HFFc6 (cell line): ENCODE results near the gene RPRD1B. TPM values are rescaled to one million over a fixed set of nuclear protein-coding genes. Genes with fewer than 3 reads are reported as not detected.
A peak's percentile ranks its signal among the peaks of the same experiment; 100 is the strongest.

Experiments
- DNase-seq: peaks from one replicate; pipeline ENCODE4 v3.0.0-alpha.2; 2018
- H3K27ac Mint-ChIP-seq: 2 replicates; pipeline ENCODE4 v1.8.0; 2020; ENCODE audit warnings: mild to moderate bottlenecking, mixed read lengths
- H3K27me3 Mint-ChIP-seq: 2 replicates; pipeline ENCODE4 v1.8.0; 2021; ENCODE audit warnings: mild to moderate bottlenecking, moderate library complexity, mixed read lengths; ENCODE audit not compliant: insufficient read depth
- H3K36me3 Mint-ChIP-seq: 2 replicates; pipeline ENCODE4 v1.8.0; 2021; ENCODE audit warnings: low read depth, mixed read lengths
- H3K4me1 Mint-ChIP-seq: 2 replicates; pipeline ENCODE4 v1.8.0; 2020; ENCODE audit warnings: low read depth, mixed read lengths
- H3K4me3 Mint-ChIP-seq: 2 replicates; pipeline ENCODE4 v1.8.0; 2020; ENCODE audit warnings: mild to moderate bottlenecking, moderate library complexity, mixed read lengths
- H3K9me3 Mint-ChIP-seq: 2 replicates; pipeline ENCODE4 v1.8.0; 2020; ENCODE audit warnings: mild to moderate bottlenecking, mixed read lengths
- total RNA-seq, 6 experiments: library from RNA; stranded (reverse); fragmentation: NEBNext Ultra II Directional; extraction: Animal tissue kit (Norgen Biotek cat#: 25700); gene quantifications; 2 replicates in 1 of 6; 3 replicates in 5 of 6; pipeline ENCODE4 v1.2.3, GENCODE V29; 2021
- TF ChIP-seq, protein P1 (sequence below): fragments of 200-600 bp; sonication (generic); IDR thresholded peaks from 2 replicates; pipeline ENCODE4 v1.5.0; 2021; ENCODE audit warnings: antibody characterized with exemption, mild to moderate bottlenecking

The RPRD1B gene
- total RNA-seq, 6 experiments from 2014 or later = 15.9 to 20.2 (median 19.2) TPM

DNA sequence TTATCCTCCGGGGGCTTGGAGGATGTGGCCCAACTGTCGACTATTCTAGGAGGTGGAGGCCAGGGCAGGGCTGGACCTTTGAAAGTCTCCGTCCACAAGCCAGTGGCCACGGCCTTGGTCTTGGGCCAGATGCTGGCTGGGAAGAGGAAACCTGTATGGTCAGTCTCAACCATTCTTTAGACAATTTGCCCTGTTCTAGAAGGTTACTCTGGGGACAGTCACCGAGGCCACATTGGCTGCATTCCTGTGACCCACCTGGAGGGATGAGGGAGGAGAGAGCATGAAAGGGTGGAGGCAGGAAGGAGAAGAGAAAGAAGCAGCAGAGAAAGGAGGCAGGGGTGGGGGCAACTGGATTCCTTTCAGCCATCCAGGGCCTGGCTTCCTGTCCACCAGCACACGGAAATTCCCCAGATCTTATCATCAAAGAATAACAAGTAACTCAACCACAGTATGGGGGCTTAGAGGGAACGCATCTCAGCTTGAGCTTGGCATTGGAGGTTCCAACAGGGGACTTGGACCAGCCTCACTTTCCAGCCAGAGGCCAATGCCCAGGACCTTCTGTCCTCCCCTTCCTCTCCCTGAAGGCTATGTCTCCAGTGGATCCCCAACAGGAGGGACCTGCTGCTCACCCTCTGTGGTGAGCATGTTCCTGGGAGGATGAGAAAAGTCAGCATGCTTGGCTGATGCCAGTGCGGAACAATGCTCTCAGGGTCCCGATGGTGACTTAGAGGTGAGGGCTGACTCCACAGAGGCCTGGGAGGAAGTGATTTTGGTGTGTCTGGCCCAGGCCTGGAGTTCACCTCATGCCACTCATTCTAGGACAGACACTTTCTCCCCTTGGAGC, 101.1 kb downstream of the RPRD1B start:
- peak overlapping the region; percentile 82 for H3K27ac Mint-ChIP-seq
- TF ChIP-seq, protein P1, sequence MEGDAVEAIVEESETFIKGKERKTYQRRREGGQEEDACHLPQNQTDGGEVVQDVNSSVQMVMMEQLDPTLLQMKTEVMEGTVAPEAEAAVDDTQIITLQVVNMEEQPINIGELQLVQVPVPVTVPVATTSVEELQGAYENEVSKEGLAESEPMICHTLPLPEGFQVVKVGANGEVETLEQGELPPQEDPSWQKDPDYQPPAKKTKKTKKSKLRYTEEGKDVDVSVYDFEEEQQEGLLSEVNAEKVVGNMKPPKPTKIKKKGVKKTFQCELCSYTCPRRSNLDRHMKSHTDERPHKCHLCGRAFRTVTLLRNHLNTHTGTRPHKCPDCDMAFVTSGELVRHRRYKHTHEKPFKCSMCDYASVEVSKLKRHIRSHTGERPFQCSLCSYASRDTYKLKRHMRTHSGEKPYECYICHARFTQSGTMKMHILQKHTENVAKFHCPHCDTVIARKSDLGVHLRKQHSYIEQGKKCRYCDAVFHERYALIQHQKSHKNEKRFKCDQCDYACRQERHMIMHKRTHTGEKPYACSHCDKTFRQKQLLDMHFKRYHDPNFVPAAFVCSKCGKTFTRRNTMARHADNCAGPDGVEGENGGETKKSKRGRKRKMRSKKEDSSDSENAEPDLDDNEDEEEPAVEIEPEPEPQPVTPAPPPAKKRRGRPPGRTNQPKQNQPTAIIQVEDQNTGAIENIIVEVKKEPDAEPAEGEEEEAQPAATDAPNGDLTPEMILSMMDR = no peak
- H3K9me3 Mint-ChIP-seq = no peaks in the 10 kb centered on the region
- peaks cover 2% of the 10 kb centered on the region for H3K27me3 Mint-ChIP-seq
- peaks cover 33% of the 10 kb centered on the region for H3K36me3 Mint-ChIP-seq
- peak overlapping the region; percentile 43 for H3K4me3 Mint-ChIP-seq
- DNase-seq = peak; percentile 48
- H3K4me1 Mint-ChIP-seq = peaks cover 42% of the 10 kb centered on the region

DNA sequence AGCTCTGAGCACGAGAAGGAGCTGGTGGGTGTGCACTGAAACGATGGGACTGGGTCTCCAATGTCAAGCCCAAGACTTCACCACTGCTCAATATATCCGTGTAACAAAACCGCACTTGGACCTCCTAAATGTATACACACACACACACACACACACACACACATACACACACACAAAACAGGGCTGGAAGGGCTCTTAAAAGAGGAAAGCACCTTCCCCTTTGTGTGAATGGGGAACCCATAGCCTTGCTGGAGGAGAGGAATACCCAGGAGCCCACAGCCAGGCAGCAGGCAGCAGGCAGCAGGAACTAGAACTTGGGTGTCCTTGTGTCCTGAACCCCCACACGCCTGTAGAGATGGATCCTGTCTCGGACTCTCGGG, 101.7 kb downstream of the RPRD1B start:
- Mint-ChIP-seq H3K36me3 (peaks cover 39% of the 10 kb centered on the region), H3K4me3 (no peak overlapping the region), H3K4me1 (peaks cover 47% of the 10 kb centered on the region), H3K9me3 (no peaks in the 10 kb centered on the region), H3K27me3 (peaks cover 2% of the 10 kb centered on the region), H3K27ac (peak overlapping the region; percentile 82)
- TF ChIP-seq, protein P1 = no peak
- no peak for DNase-seq

DNA sequence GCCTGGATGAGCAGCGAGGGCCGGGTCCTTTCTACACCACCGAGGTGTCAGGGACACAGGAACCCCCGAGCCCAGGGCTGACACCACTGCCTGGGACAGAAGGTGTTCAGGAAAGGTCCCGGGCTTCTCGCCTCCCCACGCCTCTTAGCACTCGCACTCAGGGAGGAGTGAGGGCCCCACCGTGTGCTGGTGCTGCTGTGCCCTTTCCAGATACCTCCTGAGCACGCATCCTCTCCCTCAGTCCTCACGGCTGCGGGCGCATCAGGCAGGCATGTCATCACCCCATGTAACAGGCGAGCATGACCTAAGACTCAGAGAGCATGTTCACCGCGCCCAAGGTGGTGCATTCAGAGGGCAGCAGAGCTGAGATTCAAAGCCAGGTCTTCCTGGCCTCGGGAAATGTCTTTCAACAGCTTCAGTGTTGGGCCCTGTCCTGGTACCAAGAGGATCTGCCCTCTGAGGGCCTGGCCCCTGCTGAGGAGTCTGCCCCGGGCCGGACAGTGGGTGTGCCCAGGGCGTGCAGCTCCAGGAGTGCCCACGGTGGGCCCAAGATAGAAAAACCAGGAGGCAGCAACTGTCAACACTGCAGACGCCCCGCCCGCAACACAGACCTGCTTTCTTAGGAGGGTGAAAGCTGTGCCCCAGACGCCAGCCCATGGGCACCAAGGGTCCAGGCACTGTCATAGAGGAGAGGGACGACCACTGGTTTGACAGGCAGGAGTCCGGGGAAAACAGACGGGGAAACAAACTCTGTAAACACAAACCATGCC, 102.3 kb downstream of the RPRD1B start:
- Mint-ChIP-seq H3K4me3 (no peak overlapping the region), H3K27me3 (peaks cover 2% of the 10 kb centered on the region), H3K36me3 (peaks cover 40% of the 10 kb centered on the region), H3K27ac (peak overlapping the region; percentile 82), H3K4me1 (peaks cover 52% of the 10 kb centered on the region), H3K9me3 (no peaks in the 10 kb centered on the region)
- TF ChIP-seq, protein P1 = no peak
- DNase-seq = no peak

GRCh38 chr20:38136421-38137245, 103.1 kb downstream of the RPRD1B start:
- H3K36me3 Mint-ChIP-seq = peaks cover 40% of the 10 kb centered on the region
- H3K4me1 Mint-ChIP-seq = peaks cover 49% of the 10 kb centered on the region
- H3K27me3 Mint-ChIP-seq = no peaks in the 10 kb centered on the region; the same call in none of the 2 replicates
- no peak for DNase-seq
- H3K4me3 Mint-ChIP-seq = no peak overlapping the region
- H3K9me3 Mint-ChIP-seq = no peaks in the 10 kb centered on the region
- H3K27ac Mint-ChIP-seq = no peak overlapping the region
- TF ChIP-seq, protein P1 = no peak

DNA sequence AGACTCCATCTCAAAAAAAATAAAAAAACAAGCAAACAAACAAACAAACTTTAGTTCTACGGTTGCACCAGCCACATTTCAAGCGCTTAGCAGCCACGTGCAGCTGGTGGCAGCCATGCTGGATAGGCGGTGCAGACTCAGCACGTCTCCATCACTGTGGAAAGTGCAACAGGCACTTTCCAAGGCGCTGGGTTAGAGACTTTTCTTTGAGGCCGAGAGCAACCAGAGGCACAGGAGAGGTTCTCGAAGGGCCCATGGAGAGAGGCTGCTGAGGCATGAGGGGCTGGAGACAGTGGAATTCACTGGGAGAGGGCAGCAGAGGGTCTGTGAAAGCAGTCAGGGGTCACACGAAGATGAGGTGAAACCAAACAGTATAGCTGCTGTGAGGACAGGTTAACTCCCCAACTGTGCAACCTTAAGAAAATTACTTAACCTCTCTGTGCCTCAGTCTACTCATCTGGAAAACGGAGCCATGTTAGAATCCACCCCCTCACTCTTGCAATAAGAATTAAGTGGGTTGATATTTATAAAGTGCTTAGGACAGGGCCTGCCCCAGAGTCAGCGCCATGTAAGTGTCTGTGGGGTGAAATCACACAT, 104.0 kb downstream of the RPRD1B start:
- Mint-ChIP-seq H3K4me3 (no peak overlapping the region), H3K36me3 (peaks cover 37% of the 10 kb centered on the region), H3K9me3 (no peaks in the 10 kb centered on the region), H3K27me3 (no peaks in the 10 kb centered on the region; the same call in none of the 2 replicates), H3K27ac (no peak overlapping the region), H3K4me1 (peaks cover 47% of the 10 kb centered on the region)
- TF ChIP-seq, protein P1 = no peak
- no peak for DNase-seq
